ENCODE data around the gene CARTPT. TPM values are rescaled to one million over a fixed set of nuclear protein-coding genes. Genes with fewer than 3 reads are reported as not detected.

CARTPT gene
- total and polyA plus RNA-seq, 8 donors, result 1.00 to 11.4 (median 6.3) TPM; not detected in 4

GRCh38 chr5:71762826-71763225 is 43.8 kb downstream of the CARTPT start:
- Histone ChIP-seq H3K4me3 (no peak overlapping the region), H3K27me3 (no peaks in the 10 kb centered on the region), H3K27ac (no peak overlapping the region), H3K9me3 (no peaks in the 10 kb centered on the region), H3K4me1 (peaks cover 0 to under 1% (median under 1%) of the 10 kb centered on the region in 4 donors), H3K36me3 (no peaks in the 10 kb centered on the region)
- 89 to 95% (median 93%) methylated on average over 5 of the region's 5 CpGs for WGBS, 5 donors
- intact Hi-C loops (cut with DNase I; ENCODE audit: low total_unique reads), result no loop called here
- TF ChIP-seq POLR2A (IDR thresholded peaks at IDR 0.05), result no peak
- no peak for TF ChIP-seq CTCF (IDR thresholded peaks at IDR 0.05)
- no peak for TF ChIP-seq EP300 (IDR thresholded peaks at IDR 0.05)
- no peak for TF ChIP-seq POLR2AphosphoS5 (IDR thresholded peaks at IDR 0.05)
- no peak for DNase-seq

- Histone ChIP-seq H3K27ac (no peak overlapping the region), H3K4me1 (no peaks in the 10 kb centered on the region), H3K27me3 (no peaks in the 10 kb centered on the region), H3K9me3 (no peaks in the 10 kb centered on the region), H3K4me3 (no peak overlapping the region), H3K36me3 (no peaks in the 10 kb centered on the region)
- DNase-seq, result no peak
- TF ChIP-seq POLR2AphosphoS5 (IDR thresholded peaks at IDR 0.05), result no peak
- TF ChIP-seq EP300 (IDR thresholded peaks at IDR 0.05), result no peak
- no peak for TF ChIP-seq POLR2A (IDR thresholded peaks at IDR 0.05)
- TF ChIP-seq CTCF (IDR thresholded peaks at IDR 0.05), result no peak
- intact Hi-C loops (cut with DNase I; ENCODE audit: low total_unique reads), result no loop called here
Measured at GRCh38 chr5:71767661-71768060, 48.6 kb downstream of the CARTPT start.

GRCh38 chr5:71769287-71769686 is 50.2 kb downstream of the CARTPT start:
- Histone ChIP-seq H3K27ac (no peak overlapping the region), H3K36me3 (no peaks in the 10 kb centered on the region), H3K9me3 (no peaks in the 10 kb centered on the region), H3K4me1 (no peaks in the 10 kb centered on the region), H3K4me3 (no peak overlapping the region), H3K27me3 (no peaks in the 10 kb centered on the region)
- intact Hi-C loops (cut with DNase I; ENCODE audit: low total_unique reads), result no loop called here
- DNase-seq, result peak in 1 of 2 donors; percentile 20
- TF ChIP-seq CTCF (IDR thresholded peaks at IDR 0.05), result no peak
- no peak for TF ChIP-seq EP300 (IDR thresholded peaks at IDR 0.05)
- no peak for TF ChIP-seq POLR2AphosphoS5 (IDR thresholded peaks at IDR 0.05)
- TF ChIP-seq POLR2A (IDR thresholded peaks at IDR 0.05), result no peak

GRCh38 chr5:71770381-71770780 is 51.3 kb downstream of the CARTPT start:
- TF ChIP-seq CTCF (IDR thresholded peaks at IDR 0.05) (no peak), EP300 (IDR thresholded peaks at IDR 0.05) (no peak), POLR2A (IDR thresholded peaks at IDR 0.05) (no peak), POLR2AphosphoS5 (IDR thresholded peaks at IDR 0.05) (no peak)
- Histone ChIP-seq H3K9me3 (no peaks in the 10 kb centered on the region), H3K27ac (no peak overlapping the region), H3K4me3 (no peak overlapping the region), H3K27me3 (peaks cover 0 to 5% (median 0%) of the 10 kb centered on the region in 3 donors), H3K36me3 (no peaks in the 10 kb centered on the region), H3K4me1 (no peaks in the 10 kb centered on the region)
- DNase-seq, result no peak
- intact Hi-C loops (cut with DNase I; ENCODE audit: low total_unique reads), result no loop called here

Other genes starting within 250 kb of the CARTPT start
- 10 to 100 TPM; 14.6 to 73.6 (median 48.7) TPM for gene MCCC2, start 131.9 kb upstream of the CARTPT start, total RNA-seq
- 10 to 100 TPM; 18.2 to 23.8 (median 21.7) TPM for gene MCCC2, start 131.9 kb upstream of the CARTPT start, polyA plus RNA-seq